Measurements from ENCODE around the gene EIF3K.

EIF3K gene

GRCh38 chr19:38650911-38651584, 32.1 kb downstream of the EIF3K start:
- no peak for DNase-seq

GRCh38 chr19:38653028-38653571, 34.1 kb downstream of the EIF3K start:
- DNase-seq, result peak; percentile 74

GRCh38 chr19:38654628-38655055, 35.7 kb downstream of the EIF3K start:
- DNase-seq, result no peak

- DNase-seq, result no peak
Measured at GRCh38 chr19:38655148-38655824, 36.3 kb downstream of the EIF3K start.

GRCh38 chr19:38656171-38656981, 37.4 kb downstream of the EIF3K start:
- DNase-seq, result no peak

GRCh38 chr19:38657633-38658222, 38.7 kb downstream of the EIF3K start:
- no peak for DNase-seq

- peak; percentile 84 for DNase-seq
Measured at GRCh38 chr19:38658462-38659306, 39.7 kb downstream of the EIF3K start.

GRCh38 chr19:38660724-38661123, 41.7 kb downstream of the EIF3K start:
- DNase-seq, result no peak

- no peak for DNase-seq
Measured at GRCh38 chr19:38661136-38661535, 42.1 kb downstream of the EIF3K start.

GRCh38 chr19:38661996-38662395, 43.0 kb downstream of the EIF3K start:
- no peak for DNase-seq

- DNase-seq, result no peak
Measured at GRCh38 chr19:38662537-38663155, 43.7 kb downstream of the EIF3K start.

- no peak for DNase-seq
Measured at GRCh38 chr19:38663156-38663651, 44.2 kb downstream of the EIF3K start.

- DNase-seq, result no peak
Measured at GRCh38 chr19:38663957-38664502, 45.0 kb downstream of the EIF3K start.

GRCh38 chr19:38664503-38665211, 45.7 kb downstream of the EIF3K start:
- no peak for DNase-seq

- no peak for DNase-seq
Measured at GRCh38 chr19:38665219-38665931, 46.4 kb downstream of the EIF3K start.

- no peak for DNase-seq
Measured at GRCh38 chr19:38665950-38666662, 47.1 kb downstream of the EIF3K start.

- no peak for DNase-seq
Measured at GRCh38 chr19:38666663-38667511, 47.9 kb downstream of the EIF3K start.

GRCh38 chr19:38667661-38668171, 48.7 kb downstream of the EIF3K start:
- DNase-seq, result no peak
